Liver (tissue), 3 donors: ENCODE measurements around the gene USP21.

Experiments used
- EGR1 ChIP-seq, 2 donors: IDR thresholded peaks; 2 replicates each; pipeline ENCODE4 v1.6.1; 2016 to 2018; ENCODE audit warnings: antibody characterized with exemption in 2 of 2, low read depth in 2 of 2
- TAF1 ChIP-seq: conservative IDR thresholded peaks from 2 replicates; pipeline ENCODE4 v1.6.1; 2016; ENCODE audit warnings: antibody characterized with exemption, mild to moderate bottlenecking
- YY1 ChIP-seq: IDR thresholded peaks from 2 replicates; pipeline ENCODE4 v1.6.1; 2016; ENCODE audit warnings: antibody characterized with exemption, mild to moderate bottlenecking
- TF ChIP-seq, protein P1 (sequence below): fragments of 150-350 bp; IDR thresholded peaks from 2 replicates; pipeline ENCODE4 v1.5.1; 2017; ENCODE audit warnings: improper control_type of control experiment, low read depth, low read length; ENCODE audit not compliant: missing input control
- TF ChIP-seq, protein P2 (sequence below): IDR thresholded peaks from 2 replicates; pipeline ENCODE4 v1.6.1; 2016; ENCODE audit warnings: antibody characterized with exemption, mild to moderate bottlenecking
- donor health status: healthy.
- donor health status: healthy.

DNA sequence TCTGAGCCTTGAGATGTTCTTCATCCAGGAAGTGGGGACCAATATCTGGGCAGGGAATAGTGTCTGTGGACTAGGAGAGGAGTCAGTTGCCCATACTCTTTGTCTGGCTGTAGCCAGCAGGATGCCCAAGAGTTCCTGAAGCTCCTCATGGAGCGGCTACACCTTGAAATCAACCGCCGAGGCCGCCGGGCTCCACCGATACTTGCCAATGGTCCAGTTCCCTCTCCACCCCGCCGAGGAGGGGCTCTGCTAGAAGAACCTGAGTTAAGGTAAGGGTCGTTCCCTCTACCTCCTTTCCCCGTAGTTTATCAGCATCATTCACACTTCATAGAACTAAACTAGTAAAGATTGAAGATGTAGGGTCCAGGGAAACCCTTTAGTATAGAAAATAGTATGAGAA, 3.5 kb downstream of the USP21 start:
- TF ChIP-seq, protein P1, sequence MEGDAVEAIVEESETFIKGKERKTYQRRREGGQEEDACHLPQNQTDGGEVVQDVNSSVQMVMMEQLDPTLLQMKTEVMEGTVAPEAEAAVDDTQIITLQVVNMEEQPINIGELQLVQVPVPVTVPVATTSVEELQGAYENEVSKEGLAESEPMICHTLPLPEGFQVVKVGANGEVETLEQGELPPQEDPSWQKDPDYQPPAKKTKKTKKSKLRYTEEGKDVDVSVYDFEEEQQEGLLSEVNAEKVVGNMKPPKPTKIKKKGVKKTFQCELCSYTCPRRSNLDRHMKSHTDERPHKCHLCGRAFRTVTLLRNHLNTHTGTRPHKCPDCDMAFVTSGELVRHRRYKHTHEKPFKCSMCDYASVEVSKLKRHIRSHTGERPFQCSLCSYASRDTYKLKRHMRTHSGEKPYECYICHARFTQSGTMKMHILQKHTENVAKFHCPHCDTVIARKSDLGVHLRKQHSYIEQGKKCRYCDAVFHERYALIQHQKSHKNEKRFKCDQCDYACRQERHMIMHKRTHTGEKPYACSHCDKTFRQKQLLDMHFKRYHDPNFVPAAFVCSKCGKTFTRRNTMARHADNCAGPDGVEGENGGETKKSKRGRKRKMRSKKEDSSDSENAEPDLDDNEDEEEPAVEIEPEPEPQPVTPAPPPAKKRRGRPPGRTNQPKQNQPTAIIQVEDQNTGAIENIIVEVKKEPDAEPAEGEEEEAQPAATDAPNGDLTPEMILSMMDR: no peak
- TF ChIP-seq, protein P2, sequence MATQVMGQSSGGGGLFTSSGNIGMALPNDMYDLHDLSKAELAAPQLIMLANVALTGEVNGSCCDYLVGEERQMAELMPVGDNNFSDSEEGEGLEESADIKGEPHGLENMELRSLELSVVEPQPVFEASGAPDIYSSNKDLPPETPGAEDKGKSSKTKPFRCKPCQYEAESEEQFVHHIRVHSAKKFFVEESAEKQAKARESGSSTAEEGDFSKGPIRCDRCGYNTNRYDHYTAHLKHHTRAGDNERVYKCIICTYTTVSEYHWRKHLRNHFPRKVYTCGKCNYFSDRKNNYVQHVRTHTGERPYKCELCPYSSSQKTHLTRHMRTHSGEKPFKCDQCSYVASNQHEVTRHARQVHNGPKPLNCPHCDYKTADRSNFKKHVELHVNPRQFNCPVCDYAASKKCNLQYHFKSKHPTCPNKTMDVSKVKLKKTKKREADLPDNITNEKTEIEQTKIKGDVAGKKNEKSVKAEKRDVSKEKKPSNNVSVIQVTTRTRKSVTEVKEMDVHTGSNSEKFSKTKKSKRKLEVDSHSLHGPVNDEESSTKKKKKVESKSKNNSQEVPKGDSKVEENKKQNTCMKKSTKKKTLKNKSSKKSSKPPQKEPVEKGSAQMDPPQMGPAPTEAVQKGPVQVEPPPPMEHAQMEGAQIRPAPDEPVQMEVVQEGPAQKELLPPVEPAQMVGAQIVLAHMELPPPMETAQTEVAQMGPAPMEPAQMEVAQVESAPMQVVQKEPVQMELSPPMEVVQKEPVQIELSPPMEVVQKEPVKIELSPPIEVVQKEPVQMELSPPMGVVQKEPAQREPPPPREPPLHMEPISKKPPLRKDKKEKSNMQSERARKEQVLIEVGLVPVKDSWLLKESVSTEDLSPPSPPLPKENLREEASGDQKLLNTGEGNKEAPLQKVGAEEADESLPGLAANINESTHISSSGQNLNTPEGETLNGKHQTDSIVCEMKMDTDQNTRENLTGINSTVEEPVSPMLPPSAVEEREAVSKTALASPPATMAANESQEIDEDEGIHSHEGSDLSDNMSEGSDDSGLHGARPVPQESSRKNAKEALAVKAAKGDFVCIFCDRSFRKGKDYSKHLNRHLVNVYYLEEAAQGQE: no peak
- TF ChIP-seq TAF1: no peak
- TF ChIP-seq EGR1 (IDR thresholded peaks at IDR 0.05; ENCODE audit: low read depth in 2 of 2): no peak
- TF ChIP-seq YY1: no peak
